Astrocyte of the cerebellum (primary cell): ENCODE data around the gene SLC9A9.

ENCODE experiments used
- DNase-seq: peaks from one replicate; pipeline ENCODE4 v3.0.0-alpha.2; 2011; ENCODE audit warnings: low read depth
- H3K4me3 ChIP-seq: 2 replicates; pipeline ENCODE4 v1.5.1; 2011; ENCODE audit warnings: mild to moderate bottlenecking, low read depth, low read length, moderate library complexity
- CTCF ChIP-seq: IDR thresholded peaks from 2 replicates; pipeline ENCODE4 v1.5.1; 2012; ENCODE audit warnings: low read length, low read depth, moderate library complexity, mild to moderate bottlenecking; ENCODE audit errors: missing control alignments
- in situ Hi-C: cut with HindIII; loops from 2 replicates; pipeline ENCODE4 v1.10.0; 2017; ENCODE audit warnings: low sequenced_read_pairs

Gene SLC9A9

GRCh38 chr3:143847787-143848631 is at the start of gene SLC9A9:
Gene SLC9A9 (minus strand): TSS chr3:143848468. CDS start chr3:143848322, 146 bp downstream.
- no peak for TF ChIP-seq CTCF
- H3K4me3 ChIP-seq, result peak within 1 kb of the TSS; percentile 64
- in situ Hi-C loops, result no loop called here
- DNase-seq, result peak; percentile 47

GRCh38 chr3:143897576-143898295 is 49.5 kb upstream of the SLC9A9 start:
- peak; percentile 60 for DNase-seq
- no peak for TF ChIP-seq CTCF
- no peak overlapping the region for H3K4me3 ChIP-seq
- in situ Hi-C loops, result no loop called here

GRCh38 chr3:143896486-143896885 is 48.2 kb upstream of the SLC9A9 start:
- TF ChIP-seq CTCF, result no peak
- in situ Hi-C loops, result no loop called here
- no peak overlapping the region for H3K4me3 ChIP-seq
- DNase-seq, result no peak

GRCh38 chr3:143895805-143896204 is 47.5 kb upstream of the SLC9A9 start:
- in situ Hi-C loops, result no loop called here

GRCh38 chr3:143888846-143889245 is 40.6 kb upstream of the SLC9A9 start:
- in situ Hi-C loops, result no loop called here
- no peak overlapping the region for H3K4me3 ChIP-seq
- no peak for DNase-seq
- no peak for TF ChIP-seq CTCF

More at GRCh38 chr3:143895805-143896204, 47.5 kb upstream of the SLC9A9 start:
- TF ChIP-seq CTCF, result no peak
- no peak for DNase-seq
- H3K4me3 ChIP-seq, result no peak overlapping the region

GRCh38 chr3:143888166-143888565 is 39.9 kb upstream of the SLC9A9 start:
- TF ChIP-seq CTCF, result no peak
- H3K4me3 ChIP-seq, result no peak overlapping the region
- DNase-seq, result no peak
- in situ Hi-C loops, result no loop called here
